ENCODE results near the gene GSX1.

GSX1 gene

DNA sequence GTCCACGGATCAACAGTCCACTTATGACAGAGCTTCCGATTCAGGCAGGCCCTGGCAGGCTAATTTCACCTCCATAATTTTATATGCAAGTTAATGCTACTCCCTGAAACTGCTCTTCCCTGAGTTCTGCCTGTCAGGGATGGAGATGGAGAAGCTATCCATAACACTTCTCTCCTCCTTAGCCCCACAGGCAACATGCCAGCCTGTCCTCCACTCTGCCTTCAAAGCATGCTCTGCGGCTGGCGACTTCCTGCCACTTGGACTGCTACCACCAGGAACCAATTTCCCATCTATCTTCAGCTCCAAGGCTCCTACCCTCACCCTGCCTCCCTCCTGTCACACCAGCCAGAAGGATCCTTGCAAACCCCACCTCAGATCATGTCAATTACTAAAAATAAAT lies 35.4 kb downstream of the GSX1 start:
- H3K27me3 Mint-ChIP-seq (ENCODE audit: low read depth, poor library complexity), result peaks cover 89% of the 10 kb centered on the region
- no peak overlapping the region for H3K4me3 Mint-ChIP-seq
- no peaks in the 10 kb centered on the region for H3K36me3 Mint-ChIP-seq (ENCODE audit: low read depth)
- H3K27ac Mint-ChIP-seq, result no peak overlapping the region
- peaks cover 38% of the 10 kb centered on the region for H3K4me1 Mint-ChIP-seq
- no peak for DNase-seq
- TF ChIP-seq CTCF (IDR thresholded peaks at IDR 0.05), result no peak
- H3K9me3 Mint-ChIP-seq, result no peaks in the 10 kb centered on the region

GRCh38 chr13:27830010-27830409 lies 37.7 kb downstream of the GSX1 start:
- H3K27me3 Mint-ChIP-seq (ENCODE audit: low read depth, poor library complexity), result peaks cover 79% of the 10 kb centered on the region
- peaks cover 25% of the 10 kb centered on the region for H3K4me1 Mint-ChIP-seq
- no peaks in the 10 kb centered on the region for H3K36me3 Mint-ChIP-seq (ENCODE audit: low read depth)
- peak; percentile 95 for TF ChIP-seq CTCF (IDR thresholded peaks at IDR 0.05)
- no peak overlapping the region for H3K4me3 Mint-ChIP-seq
- peak; percentile 88 for DNase-seq
- no peaks in the 10 kb centered on the region for H3K9me3 Mint-ChIP-seq
- no peak overlapping the region for H3K27ac Mint-ChIP-seq

GRCh38 chr13:27833206-27833605 lies 40.9 kb downstream of the GSX1 start:
- DNase-seq, result no peak
- Mint-ChIP-seq H3K36me3 (ENCODE audit: low read depth) (no peaks in the 10 kb centered on the region), H3K27me3 (ENCODE audit: low read depth, poor library complexity) (peaks cover 56% of the 10 kb centered on the region), H3K27ac (no peak overlapping the region), H3K4me3 (no peak overlapping the region), H3K9me3 (peaks cover under 1% of the 10 kb centered on the region), H3K4me1 (peaks cover 11% of the 10 kb centered on the region)
- no peak for TF ChIP-seq CTCF (IDR thresholded peaks at IDR 0.05)

- peaks cover 51% of the 10 kb centered on the region for H3K27me3 Mint-ChIP-seq (ENCODE audit: low read depth, poor library complexity)
- no peaks in the 10 kb centered on the region for H3K36me3 Mint-ChIP-seq (ENCODE audit: low read depth)
- no peak for TF ChIP-seq CTCF (IDR thresholded peaks at IDR 0.05)
- no peak overlapping the region for H3K4me3 Mint-ChIP-seq
- H3K4me1 Mint-ChIP-seq, result peaks cover 11% of the 10 kb centered on the region
- no peak for DNase-seq
- H3K9me3 Mint-ChIP-seq, result peaks cover 6% of the 10 kb centered on the region
- no peak overlapping the region for H3K27ac Mint-ChIP-seq
These were observed 41.8 kb downstream of the GSX1 start for GRCh38 chr13:27834095-27834494.

GRCh38 chr13:27835799-27836198 lies 43.5 kb downstream of the GSX1 start:
- no peak overlapping the region for H3K4me3 Mint-ChIP-seq

More at GRCh38 chr13:27835799-27836198, 43.5 kb downstream of the GSX1 start:
- H3K36me3 Mint-ChIP-seq (ENCODE audit: low read depth), result no peaks in the 10 kb centered on the region
- H3K27me3 Mint-ChIP-seq (ENCODE audit: low read depth, poor library complexity), result peaks cover 34% of the 10 kb centered on the region
- DNase-seq, result no peak
- H3K9me3 Mint-ChIP-seq, result peaks cover 6% of the 10 kb centered on the region
- H3K27ac Mint-ChIP-seq, result no peak overlapping the region
- peaks cover 18% of the 10 kb centered on the region for H3K4me1 Mint-ChIP-seq
- no peak for TF ChIP-seq CTCF (IDR thresholded peaks at IDR 0.05)
